ENCODE measurements around the gene C2orf78. TPM values are rescaled to one million over a fixed set of nuclear protein-coding genes. Genes with fewer than 3 reads are reported as not detected.
"Not testable (repeated sequence)": the region's sequence is repeated elsewhere in the genome, so short reads cannot be mapped to it uniquely, and the experiment has no call there.

C2orf78 gene
- total RNA-seq, 2 donors from 2014 or later = not detected

DNA sequence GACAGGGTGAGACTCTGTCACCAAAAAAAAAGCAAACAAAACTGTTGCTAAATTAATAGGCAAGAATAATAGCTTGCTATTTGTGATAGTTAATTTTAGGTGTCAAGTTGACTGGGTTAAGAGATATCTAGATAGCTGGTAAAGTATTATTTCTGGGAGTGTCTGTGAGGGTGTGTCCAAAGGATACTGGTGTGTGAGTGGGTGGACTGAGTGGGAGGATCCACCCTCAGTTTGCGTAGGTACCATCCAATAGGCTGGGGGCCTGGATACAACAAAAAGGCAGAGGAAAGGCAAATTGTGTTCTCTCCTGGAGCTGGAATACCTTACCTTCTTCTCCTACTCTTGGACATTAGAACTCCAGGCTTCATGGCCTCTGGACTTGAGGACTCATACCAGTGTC lies 19.0 kb upstream of the C2orf78 start:
- ATAC-seq (no peak), DNase-seq (no peak)
- no peak overlapping the region for H3K4me3 Mint-ChIP-seq
- H3K27ac Mint-ChIP-seq = peak overlapping the region; percentile 39
- H3K4me1 Mint-ChIP-seq = peaks cover 17% of the 10 kb centered on the region
- H3K27me3 Mint-ChIP-seq = no peaks in the 10 kb centered on the region
- no peaks in the 10 kb centered on the region for H3K9me3 ChIP-seq (ENCODE audit: control insufficient read depth, low read length, poor library complexity, severe bottlenecking)
- peaks cover 15% of the 10 kb centered on the region for H3K36me3 Mint-ChIP-seq (ENCODE audit: low read depth)

DNA sequence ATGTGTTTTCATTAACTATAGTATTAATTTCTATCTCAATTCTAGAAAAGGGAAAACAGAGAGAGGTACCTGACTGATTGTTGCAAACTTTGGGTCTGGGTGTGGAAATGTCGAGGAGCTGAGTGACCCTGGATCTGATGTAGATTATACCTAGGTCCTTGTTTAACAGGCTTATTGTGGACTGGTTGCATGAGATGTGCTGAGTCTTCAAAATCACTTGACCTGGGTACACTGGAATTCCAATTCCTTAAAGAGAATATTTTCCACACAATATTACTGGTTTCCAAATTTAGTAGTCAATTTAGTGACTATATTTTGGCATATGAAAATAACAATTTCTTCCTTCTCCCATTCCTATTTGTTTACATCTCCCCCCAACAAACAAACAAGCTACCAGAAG lies 17.6 kb upstream of the C2orf78 start:
- no peaks in the 10 kb centered on the region for H3K27me3 Mint-ChIP-seq
- no peak for DNase-seq
- H3K27ac Mint-ChIP-seq = no peak overlapping the region
- H3K9me3 ChIP-seq (ENCODE audit: control insufficient read depth, low read length, poor library complexity, severe bottlenecking) = no peaks in the 10 kb centered on the region
- ATAC-seq = no peak
- H3K4me3 Mint-ChIP-seq = no peak overlapping the region
- peaks cover 23% of the 10 kb centered on the region for H3K36me3 Mint-ChIP-seq (ENCODE audit: low read depth)
- H3K4me1 Mint-ChIP-seq = peaks cover 24% of the 10 kb centered on the region

DNA sequence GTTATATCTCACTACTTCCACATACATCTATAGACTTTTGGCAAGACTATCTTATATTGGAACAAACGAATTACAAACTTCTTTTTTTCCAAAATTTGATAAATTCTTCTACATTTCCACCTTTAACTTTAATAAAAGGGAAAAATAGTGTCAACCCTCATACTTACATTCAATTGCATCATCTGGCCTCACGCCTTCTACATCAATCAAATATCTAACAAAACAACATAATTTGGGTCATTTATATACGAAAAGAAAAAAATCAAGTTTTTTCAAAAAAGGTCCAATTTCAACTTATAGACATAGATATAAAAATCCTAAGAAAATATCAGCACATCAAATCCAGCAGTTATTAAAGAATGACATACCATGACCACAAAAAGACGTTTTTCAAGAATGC lies 17.0 kb upstream of the C2orf78 start:
- no peak overlapping the region for H3K4me3 Mint-ChIP-seq
- no peak overlapping the region for H3K27ac Mint-ChIP-seq
- no peak for ATAC-seq
- H3K9me3 ChIP-seq (ENCODE audit: control insufficient read depth, low read length, poor library complexity, severe bottlenecking) = no peaks in the 10 kb centered on the region
- no peak for DNase-seq
- H3K4me1 Mint-ChIP-seq = peaks cover 25% of the 10 kb centered on the region
- no peaks in the 10 kb centered on the region for H3K27me3 Mint-ChIP-seq
- peaks cover 23% of the 10 kb centered on the region for H3K36me3 Mint-ChIP-seq (ENCODE audit: low read depth)

DNA sequence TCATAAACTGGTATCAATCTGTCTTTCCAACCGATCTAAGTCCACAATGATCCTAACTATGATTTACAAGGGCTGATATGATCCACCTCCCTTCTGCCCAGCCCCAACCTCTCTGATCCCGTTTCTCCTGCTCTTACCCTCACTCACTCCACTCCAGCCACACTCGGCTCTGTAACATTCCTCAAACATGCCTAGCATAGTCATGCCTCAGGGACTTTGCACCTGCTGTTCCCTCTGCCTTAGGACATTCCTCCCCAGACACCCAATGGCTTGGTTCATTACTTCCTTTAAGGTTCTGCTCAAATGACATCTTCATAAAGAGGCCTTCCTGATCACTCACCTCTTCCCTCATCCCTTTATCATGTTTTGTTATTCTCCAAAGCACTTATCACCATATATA lies 13.3 kb upstream of the C2orf78 start:
- Mint-ChIP-seq H3K4me1 (peaks cover 30% of the 10 kb centered on the region), H3K4me3 (no peak overlapping the region), H3K27ac (peak overlapping the region; percentile 78), H3K36me3 (ENCODE audit: low read depth) (peaks cover 25% of the 10 kb centered on the region), H3K27me3 (no peaks in the 10 kb centered on the region)
- DNase-seq = no peak
- H3K9me3 ChIP-seq (ENCODE audit: control insufficient read depth, low read length, poor library complexity, severe bottlenecking) = no peaks in the 10 kb centered on the region
- ATAC-seq = no peak

DNA sequence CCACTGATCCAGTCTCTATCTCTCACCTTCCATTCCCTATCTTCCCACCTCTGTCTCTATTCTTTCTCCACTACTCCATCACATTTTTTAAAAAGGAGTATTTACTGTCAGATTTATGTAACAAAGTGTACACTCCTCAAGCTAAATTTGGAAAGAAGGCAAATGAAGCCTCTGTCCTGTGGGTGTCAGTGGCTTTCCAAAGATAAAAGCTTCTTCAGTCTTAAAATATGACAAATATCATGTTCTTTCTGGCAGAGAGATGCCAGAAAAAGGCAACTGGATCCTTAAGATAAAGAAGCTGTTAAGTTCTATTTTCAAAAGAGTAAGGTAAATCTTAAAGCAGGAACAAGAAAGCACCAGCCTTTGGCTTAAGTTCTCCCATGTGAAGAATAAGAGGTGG lies 11.2 kb upstream of the C2orf78 start:
- peaks cover 30% of the 10 kb centered on the region for H3K4me1 Mint-ChIP-seq
- peaks cover 17% of the 10 kb centered on the region for H3K36me3 Mint-ChIP-seq (ENCODE audit: low read depth)
- H3K27ac Mint-ChIP-seq = no peak overlapping the region
- ATAC-seq (no peak), DNase-seq (no peak)
- H3K9me3 ChIP-seq (ENCODE audit: control insufficient read depth, low read length, poor library complexity, severe bottlenecking) = no peaks in the 10 kb centered on the region
- H3K27me3 Mint-ChIP-seq = no peaks in the 10 kb centered on the region
- no peak overlapping the region for H3K4me3 Mint-ChIP-seq

DNA sequence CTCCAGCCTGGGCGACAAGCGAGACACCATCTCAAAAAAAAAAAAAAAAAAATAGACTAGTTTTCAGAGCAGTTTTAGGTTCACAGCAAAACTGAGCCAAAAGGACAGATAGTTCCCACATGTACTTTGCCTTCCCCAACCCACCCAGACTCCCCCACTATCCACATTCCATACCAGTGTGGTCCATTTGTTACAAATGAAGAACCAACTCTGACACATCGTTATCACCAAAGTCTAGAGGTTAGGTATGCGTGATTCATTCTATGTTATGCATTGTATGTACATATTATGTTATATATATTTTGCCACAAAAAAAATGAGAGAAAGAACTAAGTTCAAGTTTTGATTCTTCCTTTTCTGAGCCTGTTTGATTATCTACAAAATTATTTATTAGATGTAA lies 7.6 kb upstream of the C2orf78 start:
- Mint-ChIP-seq H3K27ac (no peak overlapping the region), H3K36me3 (ENCODE audit: low read depth) (peaks cover 5% of the 10 kb centered on the region), H3K27me3 (no peaks in the 10 kb centered on the region), H3K4me3 (no peak overlapping the region), H3K4me1 (peaks cover 26% of the 10 kb centered on the region)
- no peak for DNase-seq
- no peaks in the 10 kb centered on the region for H3K9me3 ChIP-seq (ENCODE audit: control insufficient read depth, low read length, poor library complexity, severe bottlenecking)
- no peak for ATAC-seq

DNA sequence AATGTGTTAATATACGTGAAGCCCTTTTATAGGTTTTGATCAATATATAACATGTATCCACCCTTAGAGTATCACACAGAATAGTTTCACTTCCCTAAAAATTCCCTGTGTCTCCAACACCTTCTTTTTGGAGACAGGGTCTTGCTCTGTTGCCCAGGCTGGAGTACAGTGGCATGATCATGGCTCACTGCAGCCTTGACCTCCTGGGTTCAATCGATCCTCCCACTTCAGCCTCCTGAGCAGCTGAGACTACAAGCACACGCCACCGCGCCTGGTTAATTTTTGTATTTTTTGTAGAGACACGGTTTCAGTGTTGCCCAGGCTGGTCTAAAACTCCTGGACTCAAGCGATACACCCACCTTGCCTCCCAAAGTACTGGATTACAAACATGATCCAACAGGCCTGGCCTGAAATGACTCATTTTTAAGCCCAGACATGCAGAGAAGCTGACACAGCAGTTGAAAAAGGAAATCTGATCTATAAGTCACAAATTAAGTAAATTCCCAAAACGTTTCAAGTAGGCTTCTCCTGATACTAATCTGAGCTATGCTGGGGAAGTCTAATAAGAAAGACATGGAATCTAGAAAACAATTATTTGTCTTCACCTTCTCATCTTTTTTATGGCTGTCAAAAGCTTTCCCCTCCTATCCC lies 7.0 kb upstream of the C2orf78 start:
- peaks cover 26% of the 10 kb centered on the region for H3K4me1 Mint-ChIP-seq
- DNase-seq (no peak), ATAC-seq (no peak)
- no peaks in the 10 kb centered on the region for H3K9me3 ChIP-seq (ENCODE audit: control insufficient read depth, low read length, poor library complexity, severe bottlenecking)
- H3K27ac Mint-ChIP-seq = peak overlapping the region; percentile 39
- H3K36me3 Mint-ChIP-seq (ENCODE audit: low read depth) = peaks cover 5% of the 10 kb centered on the region
- H3K4me3 Mint-ChIP-seq = no peak overlapping the region
- no peaks in the 10 kb centered on the region for H3K27me3 Mint-ChIP-seq

DNA sequence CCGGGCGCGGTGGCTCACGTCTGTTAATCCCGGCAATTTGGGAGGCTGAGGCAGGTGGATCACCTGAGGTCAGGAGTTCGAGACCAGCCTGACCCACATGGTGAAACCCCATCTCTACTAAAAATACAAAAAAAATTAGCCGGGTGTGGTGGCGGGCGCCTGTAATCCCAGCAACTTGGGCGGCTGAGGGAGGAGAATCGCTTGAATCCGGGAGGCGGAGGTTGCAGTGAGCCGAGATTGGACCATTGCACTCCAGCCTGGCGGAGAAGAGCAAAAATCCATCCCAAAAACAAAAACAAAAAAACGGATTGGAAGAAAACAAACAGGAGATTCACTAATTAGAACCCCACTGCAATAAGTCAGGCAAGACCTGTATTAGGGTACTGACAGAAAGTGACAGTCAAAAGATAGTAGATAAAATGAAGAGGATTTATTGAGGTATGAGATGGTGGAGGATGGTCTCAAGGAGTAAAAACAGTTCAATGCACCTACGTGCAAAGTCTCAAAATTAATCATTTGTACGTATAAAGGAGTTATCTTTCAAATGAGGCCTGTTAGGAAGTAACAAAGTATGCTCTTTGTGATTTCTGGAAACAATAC lies 5.0 kb upstream of the C2orf78 start:
- DNase-seq; ATAC-seq; H3K36me3 Mint-ChIP-seq (ENCODE audit: low read depth); H3K9me3 ChIP-seq (ENCODE audit: control insufficient read depth, low read length, poor library complexity, severe bottlenecking); H3K27me3 Mint-ChIP-seq: not testable (repeated sequence)
- H3K4me3 Mint-ChIP-seq = peak overlapping the region; percentile 97
- H3K27ac Mint-ChIP-seq = peak overlapping the region; percentile 96
- peaks cover 23% of the 10 kb centered on the region for H3K4me1 Mint-ChIP-seq

DNA sequence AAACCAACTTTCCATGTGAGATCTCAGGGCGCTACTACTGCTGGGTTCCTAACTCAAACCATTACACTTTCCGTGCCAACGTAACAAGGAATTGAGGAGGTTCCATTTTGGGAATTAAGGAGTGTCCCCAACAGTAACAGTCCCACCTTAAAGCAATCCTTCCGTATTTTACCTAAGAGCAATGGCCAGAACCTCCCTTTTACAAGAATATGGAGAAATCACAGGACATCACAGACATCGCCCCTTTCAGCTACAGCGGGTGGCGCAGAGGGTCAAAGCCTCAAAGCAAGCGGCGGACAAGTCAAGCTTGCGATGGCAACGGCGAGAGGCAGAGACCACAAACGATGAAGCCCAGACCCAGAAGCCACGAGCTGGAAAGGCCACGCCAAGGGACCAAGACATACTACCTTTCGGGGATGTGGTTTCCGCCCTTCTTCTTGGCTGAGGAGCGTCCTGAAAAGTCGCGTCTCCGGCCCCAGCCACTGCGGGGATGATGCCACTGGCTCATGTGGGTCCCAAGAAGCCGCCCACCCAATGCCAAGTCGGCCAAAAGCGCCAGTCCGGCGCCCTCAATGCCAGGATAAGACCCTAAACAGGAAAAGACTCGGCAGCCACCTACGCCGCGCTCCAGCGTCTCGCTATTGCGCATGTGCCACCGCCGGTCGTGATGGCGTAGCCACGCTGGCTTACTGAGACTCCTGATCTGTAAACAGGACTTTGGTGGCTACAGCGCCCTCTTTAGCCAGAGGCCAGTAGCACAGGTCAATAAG lies 4.3 kb upstream of the C2orf78 start, which contains the start of gene DUSP11:
Gene DUSP11, minus strand, starts transcription at position 637 of the 770 bp plus-strand sequence. Its CDS starts 129 bp downstream, at position 508.
- Mint-ChIP-seq H3K27ac (peak within 1 kb of the TSS; percentile 96), H3K4me3 (peak within 1 kb of the TSS; percentile 97), H3K36me3 (ENCODE audit: low read depth) (no peaks in the 10 kb centered on the region), H3K27me3 (peaks cover 8% of the 10 kb centered on the region), H3K4me1 (peaks cover 18% of the 10 kb centered on the region)
- peak; percentile 100 for ATAC-seq
- peak; percentile 88 to 97 (median 93) for DNase-seq
- no peaks in the 10 kb centered on the region for H3K9me3 ChIP-seq (ENCODE audit: control insufficient read depth, low read length, poor library complexity, severe bottlenecking)

DNA sequence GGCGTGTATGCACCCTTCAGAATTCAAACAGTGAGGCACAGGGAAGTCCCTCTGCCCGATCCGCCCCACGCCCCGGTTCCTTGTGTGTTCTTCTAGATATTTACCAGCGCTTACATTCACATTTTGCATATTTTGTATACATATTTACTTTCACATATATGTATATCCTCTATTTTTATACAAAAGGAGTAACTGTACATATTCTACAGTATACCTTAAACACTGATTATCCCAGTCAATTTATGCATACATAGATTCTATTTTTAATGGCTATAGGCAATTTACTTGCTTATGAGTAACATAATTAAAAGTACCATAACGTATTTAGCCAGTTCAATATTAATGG lies 3.8 kb upstream of the C2orf78 start:
- H3K27me3 Mint-ChIP-seq = peaks cover 8% of the 10 kb centered on the region
- H3K27ac Mint-ChIP-seq = peak overlapping the region; percentile 96
- peaks cover 18% of the 10 kb centered on the region for H3K4me1 Mint-ChIP-seq
- H3K36me3 Mint-ChIP-seq (ENCODE audit: low read depth) = no peaks in the 10 kb centered on the region
- H3K9me3 ChIP-seq (ENCODE audit: control insufficient read depth, low read length, poor library complexity, severe bottlenecking) = no peaks in the 10 kb centered on the region
- DNase-seq = no peak
- peak overlapping the region; percentile 97 for H3K4me3 Mint-ChIP-seq
- ATAC-seq = no peak

DNA sequence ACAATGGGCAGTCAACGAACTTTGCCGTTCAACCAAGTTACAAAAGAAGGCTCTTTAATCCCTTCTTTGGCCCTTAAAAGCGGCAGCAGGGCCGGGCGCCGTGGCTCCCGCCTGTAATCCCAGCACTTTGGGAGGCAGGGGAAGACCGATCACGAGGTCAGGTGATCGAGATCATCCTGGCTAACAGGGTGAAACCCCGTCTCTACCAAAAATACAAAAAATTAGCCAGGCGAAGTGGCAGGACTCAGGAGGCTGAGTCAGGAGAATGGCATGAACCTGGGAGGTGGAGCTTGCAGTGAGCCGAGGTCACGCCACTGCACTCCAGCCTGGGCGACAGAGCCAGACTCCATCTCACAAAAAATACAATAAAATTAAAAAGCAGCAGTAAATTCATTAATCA lies 581 bp upstream of the C2orf78 start:
- ATAC-seq; H3K4me3 Mint-ChIP-seq; H3K9me3 ChIP-seq (ENCODE audit: control insufficient read depth, low read length, poor library complexity, severe bottlenecking); DNase-seq; H3K36me3 Mint-ChIP-seq (ENCODE audit: low read depth); H3K4me1 Mint-ChIP-seq; H3K27ac Mint-ChIP-seq: not testable (repeated sequence)
- peaks cover 13% of the 10 kb centered on the region for H3K27me3 Mint-ChIP-seq

DNA sequence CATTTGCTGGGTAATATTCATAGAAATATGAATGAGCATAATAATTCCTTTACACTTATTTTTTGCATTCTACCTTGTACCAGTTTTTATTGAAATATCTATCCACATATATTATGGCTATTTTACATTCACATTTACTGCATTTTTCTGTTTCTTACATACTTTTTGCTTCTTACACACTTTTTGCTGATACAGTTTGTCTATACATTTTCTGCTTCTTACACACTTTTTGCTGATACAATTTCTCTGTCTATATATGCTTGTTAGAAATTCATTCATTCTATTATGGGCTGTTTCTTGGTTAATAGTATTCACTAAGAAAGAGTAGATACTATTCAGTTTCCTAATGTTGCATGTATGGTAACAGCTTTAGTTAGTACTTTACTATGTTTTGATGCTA lies 27.9 kb downstream of the C2orf78 start:
- Mint-ChIP-seq H3K4me1 (peaks cover 2% of the 10 kb centered on the region), H3K36me3 (ENCODE audit: low read depth) (peaks cover 3% of the 10 kb centered on the region), H3K27ac (no peak overlapping the region), H3K27me3 (peaks cover 32% of the 10 kb centered on the region), H3K4me3 (no peak overlapping the region)
- DNase-seq = no peak
- ATAC-seq = no peak
- no peaks in the 10 kb centered on the region for H3K9me3 ChIP-seq (ENCODE audit: control insufficient read depth, low read length, poor library complexity, severe bottlenecking)

DNA sequence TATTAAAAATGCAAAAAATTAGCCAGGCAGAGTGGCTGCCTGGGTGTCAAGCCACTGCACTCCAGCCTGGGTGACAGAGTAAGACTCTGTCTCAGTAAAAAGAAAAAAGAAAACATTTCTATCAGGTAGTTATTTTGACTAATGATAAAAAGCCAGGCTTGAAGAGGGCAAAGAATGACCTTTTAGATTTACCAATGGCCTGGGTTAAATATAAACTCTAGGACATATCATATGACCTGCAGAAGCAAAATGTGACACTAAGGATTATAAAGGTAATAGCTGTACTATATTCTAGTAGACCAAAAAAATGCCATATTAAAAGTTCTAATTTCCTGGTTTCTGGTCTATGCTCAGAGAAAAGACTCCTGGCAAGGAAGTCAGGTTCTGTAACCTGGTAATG lies 28.7 kb downstream of the C2orf78 start:
- H3K27ac Mint-ChIP-seq = no peak overlapping the region
- H3K27me3 Mint-ChIP-seq = peaks cover 32% of the 10 kb centered on the region
- H3K36me3 Mint-ChIP-seq (ENCODE audit: low read depth) = peaks cover 3% of the 10 kb centered on the region
- ATAC-seq = no peak
- no peak for DNase-seq
- H3K9me3 ChIP-seq (ENCODE audit: control insufficient read depth, low read length, poor library complexity, severe bottlenecking) = no peaks in the 10 kb centered on the region
- peaks cover 2% of the 10 kb centered on the region for H3K4me1 Mint-ChIP-seq
- H3K4me3 Mint-ChIP-seq = no peak overlapping the region
